Nephron progenitor cell (in vitro differentiated cells): ENCODE data around the gene UBALD1.

Experiments used
- DNase-seq: peaks from one replicate; pipeline ENCODE4 v3.0.0; 2021
- H3K27ac Mint-ChIP-seq: 2 replicates; pipeline ENCODE4 v1.8.0; 2021; ENCODE audit warnings: mild to moderate bottlenecking, moderate library complexity, mixed read lengths
- H3K27me3 Mint-ChIP-seq: 2 replicates; pipeline ENCODE4 v1.8.0; 2021; ENCODE audit warnings: mild to moderate bottlenecking, low read depth, mixed read lengths; ENCODE audit not compliant: poor library complexity
- H3K36me3 Mint-ChIP-seq: 2 replicates; pipeline ENCODE4 v1.8.0; 2021; ENCODE audit warnings: low read depth, mixed read lengths
- H3K4me1 Mint-ChIP-seq: 2 replicates; pipeline ENCODE4 v1.8.0; 2021; ENCODE audit warnings: mixed read lengths
- H3K4me3 Mint-ChIP-seq: 2 replicates; pipeline ENCODE4 v1.8.0; 2021; ENCODE audit warnings: mild to moderate bottlenecking, moderate library complexity, mixed read lengths
- H3K9me3 Mint-ChIP-seq: 2 replicates; pipeline ENCODE4 v1.8.0; 2021; ENCODE audit warnings: mild to moderate bottlenecking, moderate library complexity, mixed read lengths
- CTCF ChIP-seq: fragments of 200-600 bp; sonication (generic); IDR thresholded peaks from 2 replicates; pipeline ENCODE4 v1.5.0; 2021; ENCODE audit warnings: antibody characterized with exemption

Gene UBALD1

GRCh38 chr16:4648917-4649316 is 34.2 kb upstream of the UBALD1 start:
- no peak overlapping the region for H3K27ac Mint-ChIP-seq
- H3K4me3 Mint-ChIP-seq, result no peak overlapping the region
- peaks cover 18% of the 10 kb centered on the region for H3K9me3 Mint-ChIP-seq

DNA sequence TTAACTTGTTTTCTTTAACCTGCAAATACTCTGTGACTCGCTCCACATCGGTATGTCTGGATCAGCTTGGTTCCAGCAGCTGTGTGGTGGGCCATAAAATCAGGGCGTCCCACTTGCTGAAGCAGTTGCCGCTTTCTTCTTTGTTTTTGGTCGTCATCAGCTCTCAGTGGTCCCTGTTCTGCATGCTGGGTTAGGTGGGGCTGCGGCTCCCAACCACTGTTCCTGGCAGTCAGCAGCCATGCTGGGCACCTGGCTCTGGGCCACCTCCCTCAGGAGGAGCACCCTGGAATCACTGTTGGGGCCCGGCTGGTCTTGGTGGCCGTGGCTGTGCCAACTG is 32.9 kb upstream of the UBALD1 start:
- TF ChIP-seq CTCF, result no peak
- H3K27ac Mint-ChIP-seq, result peak overlapping the region; percentile 64
- no peak overlapping the region for H3K4me3 Mint-ChIP-seq
- H3K27me3 Mint-ChIP-seq, result no peaks in the 10 kb centered on the region
- H3K36me3 Mint-ChIP-seq, result peaks cover 39% of the 10 kb centered on the region
- peaks cover 4% of the 10 kb centered on the region for H3K4me1 Mint-ChIP-seq
- DNase-seq, result no peak
- peaks cover 18% of the 10 kb centered on the region for H3K9me3 Mint-ChIP-seq

More at GRCh38 chr16:4648917-4649316, 34.2 kb upstream of the UBALD1 start:
- no peak for TF ChIP-seq CTCF
- Mint-ChIP-seq H3K4me1 (peaks cover 11% of the 10 kb centered on the region), H3K36me3 (peaks cover 44% of the 10 kb centered on the region), H3K27me3 (no peaks in the 10 kb centered on the region)
- DNase-seq, result no peak

- peaks cover 39% of the 10 kb centered on the region for H3K36me3 Mint-ChIP-seq
- peaks cover 18% of the 10 kb centered on the region for H3K9me3 Mint-ChIP-seq
- H3K4me1 Mint-ChIP-seq, result peaks cover 4% of the 10 kb centered on the region
- no peak overlapping the region for H3K4me3 Mint-ChIP-seq
- no peak for DNase-seq
- peak overlapping the region; percentile 64 for H3K27ac Mint-ChIP-seq
- TF ChIP-seq CTCF, result no peak
- H3K27me3 Mint-ChIP-seq, result no peaks in the 10 kb centered on the region
Observed at GRCh38 chr16:4646773-4647643, 32.3 kb upstream of the UBALD1 start.

- no peak overlapping the region for H3K4me3 Mint-ChIP-seq
- H3K27ac Mint-ChIP-seq, result no peak overlapping the region
- H3K36me3 Mint-ChIP-seq, result peaks cover 13% of the 10 kb centered on the region
- H3K27me3 Mint-ChIP-seq, result no peaks in the 10 kb centered on the region
- peaks cover 4% of the 10 kb centered on the region for H3K9me3 Mint-ChIP-seq
- peaks cover 19% of the 10 kb centered on the region for H3K4me1 Mint-ChIP-seq
- no peak for TF ChIP-seq CTCF
- DNase-seq, result no peak
Observed at GRCh38 chr16:4641895-4642294, 27.2 kb upstream of the UBALD1 start.

- peaks cover 17% of the 10 kb centered on the region for H3K36me3 Mint-ChIP-seq
- DNase-seq, result no peak
- H3K27me3 Mint-ChIP-seq, result no peaks in the 10 kb centered on the region
- peaks cover 19% of the 10 kb centered on the region for H3K4me1 Mint-ChIP-seq
- peak overlapping the region; percentile 82 for H3K27ac Mint-ChIP-seq
- no peak for TF ChIP-seq CTCF
- H3K9me3 Mint-ChIP-seq, result peaks cover 4% of the 10 kb centered on the region
- no peak overlapping the region for H3K4me3 Mint-ChIP-seq
Observed at GRCh38 chr16:4641306-4641687, 26.6 kb upstream of the UBALD1 start.
